ENCODE data around the gene MORN4. TPM values are rescaled to one million over a fixed set of nuclear protein-coding genes. Genes with fewer than 3 reads are reported as not detected.
"Not testable (repeated sequence)": the region's sequence is repeated elsewhere in the genome, so short reads cannot be mapped to it uniquely, and the experiment has no call there.

MORN4 gene
- total RNA-seq, 4 donors from 2014 or later = 0.51 to 8.7 (median 2.1) TPM

DNA sequence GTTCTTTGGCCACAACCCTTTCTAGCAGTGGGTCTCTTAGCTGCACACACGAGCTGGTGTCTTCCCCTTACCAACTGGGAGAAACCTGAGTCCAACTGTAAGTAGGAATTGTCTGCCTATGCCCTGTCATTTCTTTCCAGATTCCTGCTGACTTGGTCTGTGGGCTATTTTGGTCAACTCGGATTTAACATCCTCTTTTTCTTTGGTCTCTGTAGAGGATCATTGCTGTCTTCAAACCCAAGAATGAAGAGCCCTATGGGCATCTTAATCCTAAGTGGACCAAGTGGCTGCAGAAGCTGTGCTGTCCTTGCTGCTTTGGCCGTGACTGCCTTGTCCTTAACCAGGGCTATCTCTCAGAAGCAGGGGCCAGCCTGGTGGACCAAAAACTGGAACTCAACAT is 17.4 kb upstream of the MORN4 start:
- Histone ChIP-seq H3K27me3 (no peaks in the 10 kb centered on the region), H3K27ac (no peak overlapping the region), H3K36me3 (peaks cover 0 to 48% of the 10 kb centered on the region in 2 donors), H3K4me1 (peaks cover 0 to 15% of the 10 kb centered on the region in 2 donors), H3K4me3 (no peak overlapping the region), H3K9me3 (no peaks in the 10 kb centered on the region)
- in situ Hi-C loops (cut with MboI; ENCODE audit: low sequenced_read_pairs in 4 of 4) (no loop called here), intact Hi-C loops (cut with DNase I; ENCODE audit: low total_unique reads) (no loop called here)
- TF ChIP-seq, protein P1, sequence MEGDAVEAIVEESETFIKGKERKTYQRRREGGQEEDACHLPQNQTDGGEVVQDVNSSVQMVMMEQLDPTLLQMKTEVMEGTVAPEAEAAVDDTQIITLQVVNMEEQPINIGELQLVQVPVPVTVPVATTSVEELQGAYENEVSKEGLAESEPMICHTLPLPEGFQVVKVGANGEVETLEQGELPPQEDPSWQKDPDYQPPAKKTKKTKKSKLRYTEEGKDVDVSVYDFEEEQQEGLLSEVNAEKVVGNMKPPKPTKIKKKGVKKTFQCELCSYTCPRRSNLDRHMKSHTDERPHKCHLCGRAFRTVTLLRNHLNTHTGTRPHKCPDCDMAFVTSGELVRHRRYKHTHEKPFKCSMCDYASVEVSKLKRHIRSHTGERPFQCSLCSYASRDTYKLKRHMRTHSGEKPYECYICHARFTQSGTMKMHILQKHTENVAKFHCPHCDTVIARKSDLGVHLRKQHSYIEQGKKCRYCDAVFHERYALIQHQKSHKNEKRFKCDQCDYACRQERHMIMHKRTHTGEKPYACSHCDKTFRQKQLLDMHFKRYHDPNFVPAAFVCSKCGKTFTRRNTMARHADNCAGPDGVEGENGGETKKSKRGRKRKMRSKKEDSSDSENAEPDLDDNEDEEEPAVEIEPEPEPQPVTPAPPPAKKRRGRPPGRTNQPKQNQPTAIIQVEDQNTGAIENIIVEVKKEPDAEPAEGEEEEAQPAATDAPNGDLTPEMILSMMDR (IDR thresholded peaks at IDR 0.05 in 4 of 5, conservative IDR thresholded peaks at IDR 0.05 in 1 of 5) = no peak
- no peak for TF ChIP-seq POLR2A (IDR thresholded peaks at IDR 0.05)
- ATAC-seq (no peak), DNase-seq (no peak)

DNA sequence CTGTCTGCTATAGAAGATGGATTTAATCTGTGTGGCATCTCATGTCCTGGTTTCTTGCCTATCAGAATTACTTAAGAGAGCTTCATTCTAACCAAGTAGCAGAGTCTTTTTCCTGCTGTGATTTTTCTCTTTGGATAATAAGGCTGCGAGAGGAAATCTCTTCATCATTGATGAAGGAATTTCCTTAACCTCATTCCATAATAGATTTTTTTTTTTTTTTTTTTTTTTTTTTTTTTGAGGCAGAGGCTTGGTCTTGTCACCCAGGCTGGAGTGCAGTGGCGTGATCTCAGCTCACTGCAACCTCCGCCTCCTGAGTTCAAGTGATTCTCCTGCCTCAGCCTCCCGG is 16.1 kb upstream of the MORN4 start:
- ATAC-seq; H3K9me3 ChIP-seq; H3K27me3 ChIP-seq; DNase-seq; in situ Hi-C loops (cut with MboI; ENCODE audit: low sequenced_read_pairs in 4 of 4); H3K4me3 ChIP-seq; intact Hi-C loops (cut with DNase I; ENCODE audit: low total_unique reads): not testable (repeated sequence)
- peaks cover 0 to 44% of the 10 kb centered on the region in 2 donors for H3K36me3 ChIP-seq
- H3K4me1 ChIP-seq = peaks cover 0 to 15% of the 10 kb centered on the region in 2 donors
- H3K27ac ChIP-seq = peak overlapping the region in 3 of 4 donors; percentile 23 to 49 (median 32)

DNA sequence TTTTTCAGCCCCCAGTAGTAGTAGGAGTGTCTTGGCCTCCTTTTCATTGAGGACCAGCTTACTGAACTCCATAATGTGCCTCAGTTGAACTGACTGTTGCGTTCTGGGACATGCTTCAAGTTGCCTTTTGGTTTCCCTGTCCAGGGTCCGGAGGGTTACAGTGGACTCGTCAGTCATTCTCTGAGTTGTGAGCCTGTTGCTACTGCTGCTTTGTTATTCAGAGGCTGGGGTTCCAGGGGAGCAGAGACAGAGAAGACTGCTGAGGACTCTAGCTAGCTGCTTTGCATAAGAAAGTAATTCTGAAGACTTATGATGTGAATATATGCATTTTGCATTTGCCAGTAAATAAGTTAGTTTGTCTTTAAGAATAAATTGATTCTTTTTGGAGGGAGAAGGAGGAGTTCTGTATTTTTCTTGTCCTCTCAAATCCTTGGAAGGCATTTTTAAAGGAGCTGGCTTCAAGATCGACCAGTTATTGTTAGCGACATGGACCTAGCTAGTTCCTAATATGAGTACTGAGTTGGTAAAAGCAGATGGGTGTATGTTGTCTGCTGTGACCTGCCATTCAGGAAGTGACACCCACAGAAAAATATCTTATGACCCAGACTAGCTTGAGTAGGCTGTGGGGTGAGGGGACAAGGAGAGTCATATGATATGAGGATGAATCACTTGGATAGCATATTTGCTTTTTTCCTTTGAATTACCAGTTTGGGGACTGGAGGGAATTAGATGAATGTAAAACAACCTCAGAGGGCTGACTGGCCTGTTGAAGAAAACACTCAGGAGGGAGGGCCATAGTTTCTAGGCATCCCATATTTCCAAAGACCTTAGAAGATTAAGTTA is 15.5 kb upstream of the MORN4 start:
- Histone ChIP-seq H3K4me3 (no peak overlapping the region), H3K9me3 (no peaks in the 10 kb centered on the region), H3K4me1 (peaks cover 0 to 15% of the 10 kb centered on the region in 2 donors), H3K27me3 (no peaks in the 10 kb centered on the region), H3K36me3 (peaks cover 0 to 43% of the 10 kb centered on the region in 2 donors), H3K27ac (peak overlapping the region in 3 of 4 donors; percentile 23 to 49 (median 32))
- DNase-seq = peak; percentile 6 to 22
- intact Hi-C loops (cut with DNase I; ENCODE audit: low total_unique reads) = no loop called here
- TF ChIP-seq, protein P1 (IDR thresholded peaks at IDR 0.05 in 4 of 5, conservative IDR thresholded peaks at IDR 0.05 in 1 of 5) = no peak
- peak in 1 of 2 donors; percentile 16 for TF ChIP-seq POLR2A (IDR thresholded peaks at IDR 0.05)
- ATAC-seq = peak; percentile 72 to 75
- in situ Hi-C loops (cut with MboI; ENCODE audit: low sequenced_read_pairs in 4 of 4) = no loop called here

DNA sequence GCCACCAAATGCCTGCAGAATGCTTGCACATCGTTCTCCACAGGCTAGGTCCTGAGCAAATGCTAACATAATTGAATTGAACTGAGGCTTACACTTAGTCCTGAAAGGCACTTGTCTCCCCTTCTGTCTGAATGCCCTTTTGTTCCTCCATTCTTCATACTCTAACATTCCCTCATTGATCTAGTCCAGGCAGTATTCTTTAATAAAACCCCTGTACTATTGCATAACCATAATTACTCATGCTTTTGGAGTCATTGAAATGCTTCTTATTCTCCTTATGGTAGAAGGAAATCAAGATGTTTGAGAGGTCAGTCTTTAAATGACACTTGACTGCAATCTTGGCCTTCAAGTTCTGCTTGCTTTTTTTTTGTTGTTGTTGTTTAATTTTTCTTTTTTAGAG is 14.3 kb upstream of the MORN4 start:
- intact Hi-C loops (cut with DNase I; ENCODE audit: low total_unique reads) = no loop called here
- in situ Hi-C loops (cut with MboI; ENCODE audit: low sequenced_read_pairs in 4 of 4) = no loop called here
- H3K27ac ChIP-seq = no peak overlapping the region
- ATAC-seq = no peak
- H3K4me3 ChIP-seq = no peak overlapping the region
- H3K27me3 ChIP-seq = no peaks in the 10 kb centered on the region
- peaks cover 0 to 31% of the 10 kb centered on the region in 2 donors for H3K36me3 ChIP-seq
- peaks cover under 1 to 22% of the 10 kb centered on the region in 2 donors for H3K4me1 ChIP-seq
- TF ChIP-seq, protein P1 (IDR thresholded peaks at IDR 0.05 in 4 of 5, conservative IDR thresholded peaks at IDR 0.05 in 1 of 5) = no peak
- no peak for TF ChIP-seq POLR2A (IDR thresholded peaks at IDR 0.05)
- H3K9me3 ChIP-seq = no peaks in the 10 kb centered on the region
- no peak for DNase-seq

DNA sequence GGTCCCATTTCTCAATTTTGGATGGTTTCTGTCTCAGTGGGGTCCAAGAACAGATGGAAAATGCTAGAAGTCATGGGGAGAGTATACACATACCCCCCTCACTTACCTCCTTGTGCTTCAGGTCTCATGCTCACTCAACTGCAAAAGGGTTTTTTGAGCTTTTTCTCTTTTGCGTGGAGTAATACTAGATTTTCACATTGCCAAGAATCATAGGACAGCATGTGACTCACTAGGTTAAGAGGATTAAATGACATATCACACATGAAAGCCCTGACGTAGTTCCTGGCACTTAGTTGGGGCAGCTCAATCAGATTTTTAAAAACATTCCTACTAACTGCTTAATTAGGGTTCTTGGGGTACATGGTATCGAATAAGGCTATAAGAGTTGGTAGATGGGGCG is 11.6 kb upstream of the MORN4 start:
- Histone ChIP-seq H3K27me3 (no peaks in the 10 kb centered on the region), H3K9me3 (no peaks in the 10 kb centered on the region), H3K4me3 (no peak overlapping the region), H3K4me1 (peaks cover 16 to 34% of the 10 kb centered on the region in 2 donors), H3K27ac (no peak overlapping the region), H3K36me3 (peaks cover 0 to 11% of the 10 kb centered on the region in 2 donors)
- in situ Hi-C loops (cut with MboI; ENCODE audit: low sequenced_read_pairs in 4 of 4) = no loop called here
- intact Hi-C loops (cut with DNase I; ENCODE audit: low total_unique reads) = loop anchor here (5.0 kb wide), 1 partner anchor 148 kb away; the partner anchor contains the start of genes MMS19 and UBTD1
- TF ChIP-seq, protein P1 (IDR thresholded peaks at IDR 0.05 in 4 of 5, conservative IDR thresholded peaks at IDR 0.05 in 1 of 5) = no peak
- no peak for TF ChIP-seq POLR2A (IDR thresholded peaks at IDR 0.05)
- no peak for ATAC-seq
- DNase-seq = no peak
